ENCODE data around the gene ANKRD40CL. TPM values are rescaled to one million over a fixed set of nuclear protein-coding genes. Genes with fewer than 3 reads are reported as not detected.
A peak's percentile ranks its signal among the peaks of the same experiment; 100 is the strongest.

The ANKRD40CL gene
- total and polyA plus RNA-seq, 5 donors from 2014 or later = not detected

DNA sequence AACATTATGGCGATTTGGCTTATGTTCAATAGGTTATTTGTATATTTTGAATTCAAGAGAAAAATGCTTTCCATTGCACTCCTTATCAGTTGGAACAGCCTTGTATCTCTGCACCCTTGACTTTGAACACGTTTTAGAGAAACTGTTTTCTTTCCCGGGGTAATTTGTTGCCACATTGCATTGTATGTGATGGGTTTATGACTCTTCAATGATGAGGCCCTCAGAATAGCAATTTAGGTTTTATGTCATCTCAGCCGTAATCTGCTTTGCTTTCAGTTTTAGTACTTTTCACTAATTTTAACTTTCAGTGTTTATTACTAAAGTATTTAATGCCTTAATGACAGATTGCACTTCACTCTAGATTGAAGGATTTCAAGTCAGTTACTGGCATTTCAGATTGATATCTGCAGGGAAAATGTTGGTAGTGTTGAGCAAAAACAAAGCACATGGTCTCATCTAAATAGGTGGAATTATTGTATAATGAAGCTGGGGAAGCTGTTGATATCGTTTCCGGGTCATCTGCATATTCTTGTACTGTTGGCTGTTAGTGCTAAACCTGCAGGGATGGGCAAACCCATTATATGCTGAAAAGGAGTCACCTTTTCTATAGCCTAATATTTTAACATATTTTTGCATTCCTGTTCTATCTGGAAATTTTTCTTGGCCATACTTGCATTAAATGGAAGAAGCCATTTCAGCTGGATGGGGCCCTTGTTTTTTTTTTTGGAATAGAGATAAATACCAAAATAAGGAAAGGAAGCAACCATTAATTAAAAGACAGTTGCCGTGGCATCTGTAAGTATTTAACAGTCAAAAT, 45.9 kb downstream of the ANKRD40CL start:
- peaks cover 0 to 2% (median 0%) of the 10 kb centered on the region in 7 donors for H3K9me3 Mint-ChIP-seq
- ATAC-seq (ENCODE audit: low read depth in 2 of 2) (no peak), DNase-seq (peak; percentile 12 to 68 (median 45))
- H3K27ac ChIP-seq (ENCODE audit: insufficient read depth, low read length, poor library complexity, severe bottlenecking) = peak overlapping the region; percentile 96
- H3K36me3 Mint-ChIP-seq = no peaks in the 10 kb centered on the region
- H3K36me3 ChIP-seq (ENCODE audit: control insufficient read depth, insufficient read depth, low read length) = no peaks in the 10 kb centered on the region
- peaks cover 12 to 58% (median 30%) of the 10 kb centered on the region in 4 donors for H3K4me1 Mint-ChIP-seq
- H3K9me3 ChIP-seq (ENCODE audit: control insufficient read depth in 2 of 2, low read length in 2 of 2) = no peaks in the 10 kb centered on the region
- peak overlapping the region; percentile 98 for H3K4me3 ChIP-seq (ENCODE audit: low read depth, low read length)
- H3K27me3 ChIP-seq (ENCODE audit: control insufficient read depth, insufficient read depth, low read length) = no peaks in the 10 kb centered on the region
- H3K27ac Mint-ChIP-seq = peak overlapping the region; percentile 28 to 99 (median 87)
- peak overlapping the region; percentile 87 to 98 (median 94) for H3K4me3 Mint-ChIP-seq
- peaks cover 57% of the 10 kb centered on the region for H3K4me1 ChIP-seq (ENCODE audit: control insufficient read depth, insufficient read depth, low read length, poor library complexity, severe bottlenecking)
- H3K27me3 Mint-ChIP-seq = no peaks in the 10 kb centered on the region

DNA sequence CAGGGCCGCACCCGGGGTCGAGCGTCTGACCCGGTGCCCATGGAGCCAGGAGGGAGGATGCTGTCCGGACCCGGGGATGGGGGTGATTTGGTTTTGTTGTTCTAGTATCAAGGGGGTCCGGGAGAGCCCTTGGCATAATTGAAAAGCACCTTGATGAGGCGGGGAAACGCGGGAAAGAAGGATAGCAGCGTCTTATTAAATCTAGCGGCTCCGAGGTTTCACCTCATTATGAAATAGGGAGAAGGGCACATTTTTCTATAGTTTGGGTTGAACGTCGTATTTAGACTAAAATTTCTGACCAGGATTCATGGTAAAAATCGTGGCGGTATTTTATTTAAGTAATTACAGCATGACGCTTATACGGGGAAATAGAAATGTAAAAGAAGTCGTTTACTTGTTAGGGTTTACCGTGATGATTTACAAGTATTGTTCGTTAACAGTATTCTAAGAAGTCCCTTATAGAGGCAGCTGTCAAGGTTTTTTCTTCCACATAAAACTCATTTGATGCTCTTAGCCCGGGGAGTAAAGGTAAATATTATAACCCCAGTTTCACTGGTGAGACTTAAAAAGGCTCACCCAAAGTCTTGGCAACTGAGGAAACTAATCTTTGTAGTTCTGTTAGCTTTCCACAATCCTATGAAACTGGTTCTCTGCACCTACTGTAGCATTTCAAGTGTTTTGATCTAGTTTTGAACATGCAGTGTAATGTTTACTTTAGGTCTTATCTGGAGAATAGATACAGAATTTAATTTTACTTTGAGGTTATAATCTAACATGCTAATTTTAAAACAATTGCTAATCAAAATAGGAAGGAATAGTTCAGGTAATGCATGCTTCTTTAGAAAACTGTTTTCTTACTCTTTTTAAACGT, 47.2 kb downstream of the ANKRD40CL start:
- no peaks in the 10 kb centered on the region for H3K36me3 ChIP-seq (ENCODE audit: control insufficient read depth, insufficient read depth, low read length)
- H3K27ac ChIP-seq (ENCODE audit: insufficient read depth, low read length, poor library complexity, severe bottlenecking) = peak overlapping the region; percentile 96
- Mint-ChIP-seq H3K9me3 (peaks cover 0 to 2% (median 0%) of the 10 kb centered on the region in 7 donors), H3K4me1 (peaks cover 12 to 49% (median 26%) of the 10 kb centered on the region in 4 donors), H3K4me3 (peak overlapping the region; percentile 87 to 98 (median 94)), H3K27ac (peak overlapping the region; percentile 87 to 99 (median 95)), H3K27me3 (no peaks in the 10 kb centered on the region), H3K36me3 (no peaks in the 10 kb centered on the region)
- no peak for ATAC-seq (ENCODE audit: low read depth in 2 of 2)
- DNase-seq = peak in 2 of 3 donors; percentile 9 to 34
- H3K4me3 ChIP-seq (ENCODE audit: low read depth, low read length) = peak overlapping the region; percentile 98
- H3K4me1 ChIP-seq (ENCODE audit: control insufficient read depth, insufficient read depth, low read length, poor library complexity, severe bottlenecking) = peaks cover 48% of the 10 kb centered on the region
- no peaks in the 10 kb centered on the region for H3K27me3 ChIP-seq (ENCODE audit: control insufficient read depth, insufficient read depth, low read length)
- H3K9me3 ChIP-seq (ENCODE audit: control insufficient read depth in 2 of 2, low read length in 2 of 2) = no peaks in the 10 kb centered on the region

DNA sequence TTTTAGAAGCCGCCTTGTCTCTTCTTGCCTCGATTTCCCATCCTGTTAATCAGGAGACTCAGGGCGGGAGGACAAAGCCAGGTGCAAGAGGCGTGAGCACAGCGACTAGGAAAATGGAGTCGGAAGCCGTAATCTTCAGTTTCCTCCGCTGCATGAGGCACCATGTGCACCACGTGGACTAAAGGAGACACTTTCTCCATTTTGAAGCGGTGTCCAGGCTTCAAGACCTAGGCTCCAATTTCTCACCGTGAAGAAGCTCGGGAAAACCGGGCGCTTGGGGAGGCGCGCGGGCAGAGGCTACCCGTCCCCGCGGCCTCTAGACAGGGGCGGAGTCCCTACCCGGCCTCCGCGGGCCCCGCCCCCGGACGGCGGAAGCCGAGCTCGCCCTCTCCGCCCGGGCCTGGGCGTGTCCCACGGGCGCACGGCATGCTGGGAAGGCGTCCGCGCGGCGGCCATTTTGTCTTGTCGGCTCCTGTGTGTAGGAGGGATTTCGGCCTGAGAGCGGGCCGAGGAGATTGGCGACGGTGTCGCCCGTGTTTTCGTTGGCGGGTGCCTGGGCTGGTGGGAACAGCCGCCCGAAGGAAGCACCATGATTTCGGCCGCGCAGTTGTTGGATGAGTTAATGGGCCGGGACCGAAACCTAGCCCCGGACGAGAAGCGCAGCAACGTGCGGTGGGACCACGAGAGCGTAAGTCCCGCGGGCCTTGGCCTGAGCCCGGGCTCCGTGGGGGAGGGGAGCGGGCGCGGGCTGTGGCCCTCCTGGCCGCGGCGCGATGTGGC, 48.0 kb downstream of the ANKRD40CL start, which contains the start of gene LUC7L3:
LUC7L3 (plus strand) TSS at position 460 of the 780 bp plus-strand sequence; CDS start at position 590, 130 bp downstream.
- ATAC-seq (ENCODE audit: low read depth in 2 of 2) = peak; percentile 92 to 93
- peak within 1 kb of the TSS; percentile 87 to 98 (median 94) for H3K4me3 Mint-ChIP-seq
- H3K4me3 ChIP-seq (ENCODE audit: low read depth, low read length) = peak within 1 kb of the TSS; percentile 98

DNA sequence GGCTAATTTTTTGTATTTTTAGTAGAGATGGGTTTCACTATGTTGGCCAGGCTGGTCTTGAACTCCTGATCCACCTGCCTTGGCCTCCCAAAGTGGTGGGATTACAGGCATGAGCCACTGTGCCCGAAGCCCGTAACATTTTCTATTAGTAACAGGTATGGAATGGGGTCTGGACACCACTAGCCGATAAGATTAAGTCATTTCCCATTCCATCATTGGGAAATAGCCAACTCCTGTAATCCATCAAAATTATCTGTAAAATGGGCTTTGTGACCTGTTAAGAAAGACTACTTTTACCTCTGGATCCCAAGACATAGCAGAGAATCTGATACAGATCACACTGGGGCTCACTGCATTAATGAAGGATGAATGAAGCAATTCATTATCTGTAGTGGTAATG, 51.8 kb downstream of the ANKRD40CL start:
- no peak for DNase-seq
- Mint-ChIP-seq H3K27ac (no peak overlapping the region), H3K9me3 (peaks cover 0 to 2% (median 0%) of the 10 kb centered on the region in 7 donors), H3K36me3 (no peaks in the 10 kb centered on the region), H3K27me3 (no peaks in the 10 kb centered on the region), H3K4me1 (peaks cover 4 to 7% (median 5%) of the 10 kb centered on the region in 4 donors), H3K4me3 (peak overlapping the region in 2 of 4 donors; percentile 27 to 44)
- Histone ChIP-seq H3K4me1 (ENCODE audit: control insufficient read depth, insufficient read depth, low read length, poor library complexity, severe bottlenecking) (peaks cover 9% of the 10 kb centered on the region), H3K27ac (ENCODE audit: insufficient read depth, low read length, poor library complexity, severe bottlenecking) (no peak overlapping the region), H3K27me3 (ENCODE audit: control insufficient read depth, insufficient read depth, low read length) (no peaks in the 10 kb centered on the region), H3K9me3 (ENCODE audit: control insufficient read depth in 2 of 2, low read length in 2 of 2) (no peaks in the 10 kb centered on the region), H3K4me3 (ENCODE audit: low read depth, low read length) (no peak overlapping the region), H3K36me3 (ENCODE audit: control insufficient read depth, insufficient read depth, low read length) (no peaks in the 10 kb centered on the region)
- no peak for ATAC-seq (ENCODE audit: low read depth in 2 of 2)

More for the DNA sequence above, 48.0 kb downstream of the ANKRD40CL start, which contains the start of gene LUC7L3:
- H3K27me3 ChIP-seq (ENCODE audit: control insufficient read depth, insufficient read depth, low read length) = no peaks in the 10 kb centered on the region
- H3K9me3 ChIP-seq (ENCODE audit: control insufficient read depth in 2 of 2, low read length in 2 of 2) = no peaks in the 10 kb centered on the region
- Mint-ChIP-seq H3K27ac (peak within 1 kb of the TSS; percentile 87 to 99 (median 98)), H3K9me3 (peaks cover 0 to 2% (median 0%) of the 10 kb centered on the region in 7 donors), H3K27me3 (no peaks in the 10 kb centered on the region), H3K4me1 (peaks cover 12 to 41% (median 26%) of the 10 kb centered on the region in 4 donors), H3K36me3 (no peaks in the 10 kb centered on the region)
- H3K36me3 ChIP-seq (ENCODE audit: control insufficient read depth, insufficient read depth, low read length) = no peaks in the 10 kb centered on the region
- peak; percentile 86 to 96 (median 94) for DNase-seq
- H3K27ac ChIP-seq (ENCODE audit: insufficient read depth, low read length, poor library complexity, severe bottlenecking) = peak within 1 kb of the TSS; percentile 96
- H3K4me1 ChIP-seq (ENCODE audit: control insufficient read depth, insufficient read depth, low read length, poor library complexity, severe bottlenecking) = peaks cover 46% of the 10 kb centered on the region

DNA sequence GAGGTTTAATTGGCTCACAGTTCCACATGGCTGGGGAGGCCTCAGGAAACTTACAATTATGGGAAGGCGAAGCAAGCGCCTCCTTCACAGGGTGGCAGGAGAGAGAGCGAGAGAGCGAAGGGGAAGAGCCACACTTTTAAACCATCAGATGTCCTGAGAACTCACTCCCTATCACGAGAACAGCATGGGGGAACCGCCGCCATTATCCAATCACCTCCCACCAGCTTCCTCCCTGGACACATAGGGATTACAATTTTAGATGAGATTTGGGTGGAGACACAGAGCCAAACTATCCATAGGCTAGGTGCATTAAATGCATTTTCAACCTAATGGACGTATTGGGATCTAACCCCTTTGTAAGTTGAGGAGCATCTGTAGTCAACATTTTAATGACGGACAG, 54.7 kb downstream of the ANKRD40CL start:
- Mint-ChIP-seq H3K36me3 (no peaks in the 10 kb centered on the region), H3K4me1 (peaks cover 5 to 23% (median 19%) of the 10 kb centered on the region in 4 donors), H3K27me3 (peaks cover 4% of the 10 kb centered on the region), H3K4me3 (no peak overlapping the region), H3K27ac (no peak overlapping the region), H3K9me3 (peaks cover 0 to 2% (median 0%) of the 10 kb centered on the region in 7 donors)
- H3K27me3 ChIP-seq (ENCODE audit: control insufficient read depth, insufficient read depth, low read length) = no peaks in the 10 kb centered on the region
- DNase-seq (no peak), ATAC-seq (ENCODE audit: low read depth in 2 of 2) (no peak)
- no peak overlapping the region for H3K27ac ChIP-seq (ENCODE audit: insufficient read depth, low read length, poor library complexity, severe bottlenecking)
- no peaks in the 10 kb centered on the region for H3K9me3 ChIP-seq (ENCODE audit: control insufficient read depth in 2 of 2, low read length in 2 of 2)
- H3K4me3 ChIP-seq (ENCODE audit: low read depth, low read length) = no peak overlapping the region
- H3K4me1 ChIP-seq (ENCODE audit: control insufficient read depth, insufficient read depth, low read length, poor library complexity, severe bottlenecking) = peaks cover 16% of the 10 kb centered on the region
- H3K36me3 ChIP-seq (ENCODE audit: control insufficient read depth, insufficient read depth, low read length) = no peaks in the 10 kb centered on the region

Other genes with a start within 250 kb of the ANKRD40CL start
- not detected for gene EPN3, start 234.8 kb downstream of the ANKRD40CL start, total RNA-seq
- gene EPN3, start 234.8 kb downstream of the ANKRD40CL start, polyA plus RNA-seq = not detected
- 26.8 TPM for gene SPATA20, start 220.3 kb downstream of the ANKRD40CL start, total RNA-seq
- 10 to 100 TPM in 1 of 4 donors, 1 to 10 TPM in 3; 5.8 to 10.3 (median 6.5) TPM for gene SPATA20, start 220.3 kb downstream of the ANKRD40CL start, polyA plus RNA-seq
- gene CACNA1G, start 206.8 kb downstream of the ANKRD40CL start, total RNA-seq = 0.05 TPM
- not detected for gene CACNA1G, start 206.8 kb downstream of the ANKRD40CL start, polyA plus RNA-seq
- 3.3 TPM for gene ABCC3, start 132.6 kb downstream of the ANKRD40CL start, total RNA-seq
- gene ABCC3, start 132.6 kb downstream of the ANKRD40CL start, polyA plus RNA-seq = under 1 TPM in 1 of 4 donors, not detected in 3; 0.02 TPM
- 24.0 TPM for gene ANKRD40, start 59.6 kb downstream of the ANKRD40CL start, total RNA-seq
- gene ANKRD40, start 59.6 kb downstream of the ANKRD40CL start, polyA plus RNA-seq = 1 to 10 TPM; 3.8 to 5.7 (median 4.5) TPM
- gene LUC7L3, start 47.9 kb downstream of the ANKRD40CL start, total RNA-seq = 143 TPM
- 10 to 100 TPM; 44.9 to 54.0 (median 48.9) TPM for gene LUC7L3, start 47.9 kb downstream of the ANKRD40CL start, polyA plus RNA-seq
- gene WFIKKN2, start 68.1 kb upstream of the ANKRD40CL start, total RNA-seq = not detected
- not detected for gene WFIKKN2, start 68.1 kb upstream of the ANKRD40CL start, polyA plus RNA-seq
- 254 TPM for gene TOB1, start 98.8 kb upstream of the ANKRD40CL start, total RNA-seq
- 10 to 100 TPM; 30.7 to 60.7 (median 36.3) TPM for gene TOB1, start 98.8 kb upstream of the ANKRD40CL start, polyA plus RNA-seq